MM.1S (cell line): ENCODE results near the gene TSPAN32.

Source experiments
- CTCF ChIP-seq: fragments of 300-600 bp; sonication (generic); IDR thresholded peaks from 2 replicates; pipeline ENCODE4 v1.5.1; 2016; ENCODE audit warnings: antibody characterized with exemption, low read length, mixed read lengths
- EZH2 ChIP-seq: fragments of 300-600 bp; sonication (generic); optimal IDR thresholded peaks from 2 replicates; pipeline ENCODE3; 2017; ENCODE audit warnings: low read depth, mild to moderate bottlenecking, antibody characterized with exemption, low read length, mixed read lengths

- TF ChIP-seq CTCF (no peak), EZH2 (no peak)
Measured at GRCh38 chr11:2271077-2271326, 30.8 kb upstream of the TSPAN32 start.
